ENCODE results near the gene CLIP2.

CLIP2 gene

DNA sequence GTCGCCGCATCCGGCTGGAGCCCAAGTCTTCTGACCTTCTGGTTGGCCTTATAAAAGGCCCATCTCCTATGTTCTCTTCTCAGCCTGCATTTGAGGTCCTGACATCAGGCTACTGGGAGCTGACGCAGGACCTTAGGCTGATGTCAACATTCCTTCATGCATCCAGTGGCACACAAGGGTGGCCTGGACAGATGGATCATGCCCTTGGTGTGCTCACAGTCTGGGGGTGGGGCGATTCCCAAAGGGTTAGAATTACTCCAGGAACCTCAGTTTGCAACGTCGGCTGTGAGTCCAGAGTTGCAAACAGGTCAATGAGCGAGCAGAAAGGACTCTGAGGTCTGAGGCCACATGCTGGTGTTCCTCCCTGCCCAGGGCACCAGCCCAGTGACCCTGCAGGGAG lies 8.2 kb upstream of the CLIP2 start:
- Histone ChIP-seq H3K4me1 (ENCODE audit: control insufficient read depth, insufficient read depth, low read length) (peaks cover 6% of the 10 kb centered on the region), H3K9ac (ENCODE audit: low read length) (no peak overlapping the region), H3K4me3 (ENCODE audit: low read length) (no peak overlapping the region), H3K27ac (ENCODE audit: low read depth, low read length) (no peak overlapping the region), H3K36me3 (ENCODE audit: control insufficient read depth, insufficient read depth, low read length) (no peaks in the 10 kb centered on the region), H3K27me3 (ENCODE audit: control insufficient read depth, insufficient read depth, low read length) (no peaks in the 10 kb centered on the region)

DNA sequence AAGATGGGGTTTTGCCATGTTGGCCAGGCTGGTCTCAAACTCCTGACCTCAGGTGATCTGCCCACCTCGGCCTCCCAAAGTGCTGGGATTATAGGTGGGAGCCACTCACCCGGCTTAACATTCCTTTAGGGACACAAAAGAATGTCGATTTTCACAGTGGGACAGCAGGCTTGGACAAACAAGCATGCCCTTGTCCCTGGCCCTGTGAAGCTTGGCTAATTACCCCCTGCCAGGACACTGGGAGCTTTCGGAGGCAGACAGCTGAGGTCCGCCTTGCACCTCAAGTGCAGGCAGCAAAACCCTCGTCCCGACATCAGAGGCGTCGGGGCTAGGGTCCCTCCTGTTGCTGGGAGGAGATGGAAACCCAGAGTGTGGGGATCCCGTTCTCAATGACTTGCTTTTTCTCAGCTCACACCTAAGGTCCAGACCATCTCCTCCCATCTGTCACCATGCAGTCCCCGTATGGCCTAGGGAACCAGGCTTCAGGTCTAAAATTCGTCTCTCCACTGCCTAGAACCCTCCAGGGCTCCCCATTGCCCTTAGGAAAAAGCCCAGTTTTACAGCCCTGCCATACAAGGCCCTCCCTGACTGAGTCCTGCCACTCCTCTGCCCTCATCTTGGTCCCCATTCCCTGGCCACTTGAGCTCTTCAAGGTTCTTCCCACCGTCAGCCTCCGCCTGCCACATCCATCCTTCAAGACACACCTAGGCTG lies 6.3 kb upstream of the CLIP2 start:
- no peaks in the 10 kb centered on the region for H3K27me3 ChIP-seq (ENCODE audit: control insufficient read depth, insufficient read depth, low read length)
- H3K9ac ChIP-seq (ENCODE audit: low read length), result no peak overlapping the region
- H3K4me1 ChIP-seq (ENCODE audit: control insufficient read depth, insufficient read depth, low read length), result peaks cover 6% of the 10 kb centered on the region
- H3K36me3 ChIP-seq (ENCODE audit: control insufficient read depth, insufficient read depth, low read length), result no peaks in the 10 kb centered on the region
- H3K27ac ChIP-seq (ENCODE audit: low read depth, low read length), result no peak overlapping the region
- H3K4me3 ChIP-seq (ENCODE audit: low read length), result no peak overlapping the region

DNA sequence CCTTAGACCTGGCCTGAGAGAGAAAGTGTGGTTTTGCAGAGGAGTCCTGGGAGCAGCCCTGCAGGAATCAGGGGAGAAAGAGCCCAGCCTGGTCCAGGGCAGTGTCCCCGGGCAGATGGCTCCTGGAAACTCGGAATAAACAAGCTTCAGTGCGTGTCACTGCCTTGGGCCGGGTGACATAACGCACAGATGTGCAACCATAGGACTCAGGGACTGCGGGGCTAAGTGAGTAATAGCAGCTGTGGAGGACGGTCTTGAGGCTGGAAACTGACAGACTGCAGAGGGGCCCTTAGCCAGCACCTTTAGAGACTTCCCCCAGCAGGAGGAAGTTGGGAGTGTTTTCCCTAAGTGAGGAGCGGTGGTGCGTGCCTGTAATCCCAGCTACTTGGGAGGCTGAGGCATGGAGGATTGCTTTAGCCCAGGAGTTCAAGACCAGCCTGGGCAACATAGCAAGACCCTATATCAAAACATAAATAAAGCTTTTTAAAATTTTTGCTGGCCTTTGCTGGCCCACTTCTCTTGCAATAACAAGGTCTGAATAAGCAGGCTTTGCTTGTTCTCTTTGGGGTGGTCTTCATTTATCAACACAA lies 5.3 kb upstream of the CLIP2 start:
- no peak overlapping the region for H3K9ac ChIP-seq (ENCODE audit: low read length)
- no peaks in the 10 kb centered on the region for H3K27me3 ChIP-seq (ENCODE audit: control insufficient read depth, insufficient read depth, low read length)
- peaks cover 8% of the 10 kb centered on the region for H3K4me1 ChIP-seq (ENCODE audit: control insufficient read depth, insufficient read depth, low read length)
- H3K36me3 ChIP-seq (ENCODE audit: control insufficient read depth, insufficient read depth, low read length), result no peaks in the 10 kb centered on the region
- no peak overlapping the region for H3K27ac ChIP-seq (ENCODE audit: low read depth, low read length)
- no peak overlapping the region for H3K4me3 ChIP-seq (ENCODE audit: low read length)

DNA sequence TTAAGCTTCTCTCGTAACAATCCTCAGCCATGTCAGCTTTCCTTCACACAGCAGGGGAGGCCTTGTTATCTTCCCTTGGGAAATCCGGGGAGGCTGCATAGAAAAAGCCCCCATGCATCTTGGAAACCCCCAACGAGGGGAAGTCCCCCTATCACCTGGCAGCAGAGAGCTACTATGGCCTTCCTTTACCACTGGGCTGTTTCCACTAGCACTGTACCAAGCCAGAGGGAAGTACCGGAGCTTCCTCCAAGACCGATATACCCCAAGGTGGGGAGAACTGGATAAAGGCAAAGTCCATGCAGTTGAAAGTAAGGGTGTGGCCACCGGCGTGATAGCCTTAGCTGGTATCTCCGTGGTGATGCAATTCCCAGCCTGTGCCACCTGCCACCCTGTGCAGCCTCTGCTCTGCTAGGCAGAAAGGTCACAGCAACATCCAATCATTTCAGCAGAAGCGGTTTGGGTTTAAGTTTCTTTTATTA lies 4.4 kb upstream of the CLIP2 start:
- H3K27me3 ChIP-seq (ENCODE audit: control insufficient read depth, insufficient read depth, low read length), result no peaks in the 10 kb centered on the region
- H3K27ac ChIP-seq (ENCODE audit: low read depth, low read length), result no peak overlapping the region
- H3K36me3 ChIP-seq (ENCODE audit: control insufficient read depth, insufficient read depth, low read length), result no peaks in the 10 kb centered on the region
- no peak overlapping the region for H3K4me3 ChIP-seq (ENCODE audit: low read length)
- H3K9ac ChIP-seq (ENCODE audit: low read length), result no peak overlapping the region
- H3K4me1 ChIP-seq (ENCODE audit: control insufficient read depth, insufficient read depth, low read length), result peaks cover 2% of the 10 kb centered on the region

DNA sequence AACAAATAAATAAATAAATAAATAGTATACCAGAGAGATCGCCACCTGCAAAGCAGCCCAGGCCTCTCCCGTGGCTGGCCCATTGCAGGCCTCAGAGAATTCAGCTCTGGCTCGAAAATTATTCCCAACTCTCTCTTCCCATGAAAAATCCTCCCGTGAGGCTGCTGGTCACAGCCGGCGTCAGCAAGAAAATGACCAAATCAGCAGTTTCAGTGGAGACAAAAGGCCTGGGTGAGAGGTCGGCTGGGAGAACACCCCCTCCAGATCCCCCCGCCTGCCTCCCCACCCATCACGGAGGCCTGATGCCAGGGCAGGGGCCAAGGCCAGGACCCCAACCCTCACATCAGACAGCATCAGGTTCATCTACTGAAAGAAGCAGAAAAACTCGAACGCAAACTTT lies 3.1 kb upstream of the CLIP2 start:
- no peak overlapping the region for H3K27ac ChIP-seq (ENCODE audit: low read depth, low read length)
- no peak overlapping the region for H3K4me3 ChIP-seq (ENCODE audit: low read length)
- H3K4me1 ChIP-seq (ENCODE audit: control insufficient read depth, insufficient read depth, low read length), result peaks cover 2% of the 10 kb centered on the region
- H3K27me3 ChIP-seq (ENCODE audit: control insufficient read depth, insufficient read depth, low read length), result no peaks in the 10 kb centered on the region
- H3K36me3 ChIP-seq (ENCODE audit: control insufficient read depth, insufficient read depth, low read length), result no peaks in the 10 kb centered on the region
- H3K9ac ChIP-seq (ENCODE audit: low read length), result no peak overlapping the region

DNA sequence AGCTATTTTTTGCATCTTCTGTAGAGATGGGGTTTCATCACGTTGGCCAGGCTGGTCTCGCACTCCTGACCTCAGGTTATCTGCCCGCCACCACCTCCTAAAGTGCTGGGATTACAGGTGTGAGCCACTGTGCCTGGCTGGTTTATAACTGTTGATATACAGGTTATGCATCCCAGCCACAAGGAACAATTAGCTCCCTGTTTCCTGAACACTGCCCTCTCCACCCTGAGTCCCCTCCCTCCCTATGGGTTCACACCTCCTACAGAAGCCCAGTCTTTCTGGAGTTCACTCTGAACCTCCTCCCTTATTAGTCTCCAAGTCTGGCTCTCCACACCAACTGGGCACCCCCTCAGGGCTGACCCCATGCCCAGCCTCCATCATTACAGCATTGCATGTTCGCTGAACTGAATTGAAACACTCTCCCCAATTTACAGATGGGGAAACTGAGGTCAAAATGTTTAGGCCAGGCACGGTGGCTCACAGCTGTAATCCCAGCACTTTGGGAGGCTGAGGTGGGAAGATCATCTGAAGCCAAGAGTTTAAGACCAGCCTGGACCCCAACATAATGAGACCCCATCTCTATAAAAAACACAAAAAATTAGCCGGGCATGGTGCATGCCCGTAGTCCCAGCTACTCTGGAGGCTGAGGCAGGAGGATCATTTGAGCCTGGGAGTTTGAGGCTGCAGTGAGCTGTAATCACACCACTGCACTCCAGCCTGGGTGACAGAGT lies 1.7 kb upstream of the CLIP2 start:
- Histone ChIP-seq H3K4me3 (ENCODE audit: low read length) (no peak overlapping the region), H3K36me3 (ENCODE audit: control insufficient read depth, insufficient read depth, low read length) (no peaks in the 10 kb centered on the region), H3K4me1 (ENCODE audit: control insufficient read depth, insufficient read depth, low read length) (peaks cover 2% of the 10 kb centered on the region), H3K27ac (ENCODE audit: low read depth, low read length) (no peak overlapping the region), H3K9ac (ENCODE audit: low read length) (no peak overlapping the region), H3K27me3 (ENCODE audit: control insufficient read depth, insufficient read depth, low read length) (no peaks in the 10 kb centered on the region)

DNA sequence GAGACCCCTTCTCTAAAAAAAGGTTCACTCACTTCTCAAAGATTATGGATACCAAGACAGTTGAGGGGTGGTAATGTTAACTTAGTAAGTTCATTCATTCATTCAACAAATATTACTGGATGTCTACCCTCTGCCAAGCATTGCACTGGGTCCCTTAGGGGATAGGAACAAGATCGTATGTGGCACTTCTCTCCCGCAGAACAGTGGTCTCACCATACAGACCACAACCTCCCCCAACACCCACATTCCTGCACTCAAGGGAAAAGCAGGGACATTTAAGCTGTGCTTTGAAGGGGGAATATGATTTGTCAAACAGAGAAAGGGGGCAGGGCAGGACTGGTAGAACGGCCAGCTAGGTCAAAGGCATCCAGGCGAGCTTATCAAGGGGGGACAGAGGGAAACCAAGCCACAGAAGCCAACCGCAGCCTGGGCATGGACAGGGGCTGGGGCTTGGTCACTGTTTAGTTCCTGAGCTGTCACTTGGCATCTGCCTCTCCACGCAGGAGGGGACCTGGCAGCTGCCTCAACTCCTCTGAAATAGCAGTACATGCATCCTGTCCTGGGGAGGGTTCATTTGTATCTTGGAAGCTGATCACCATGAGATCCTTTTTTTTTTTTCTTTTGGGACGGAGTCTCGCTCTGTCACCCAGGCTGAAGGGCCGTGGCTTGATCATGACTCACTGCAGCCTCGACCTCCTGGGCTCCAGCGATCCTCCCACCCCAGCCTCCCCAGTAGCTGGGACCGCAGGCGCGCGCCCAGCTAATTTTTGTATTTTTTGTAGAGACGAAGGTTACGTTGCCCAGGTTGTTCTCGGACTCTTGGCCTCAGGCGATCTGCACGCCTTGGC lies 949 bp upstream of the CLIP2 start:
- Histone ChIP-seq H3K4me3 (ENCODE audit: low read length) (peak overlapping the region; percentile 81), H3K4me1 (ENCODE audit: control insufficient read depth, insufficient read depth, low read length) (peaks cover 2% of the 10 kb centered on the region), H3K36me3 (ENCODE audit: control insufficient read depth, insufficient read depth, low read length) (no peaks in the 10 kb centered on the region), H3K9ac (ENCODE audit: low read length) (no peak overlapping the region), H3K27ac (ENCODE audit: low read depth, low read length) (no peak overlapping the region), H3K27me3 (ENCODE audit: control insufficient read depth, insufficient read depth, low read length) (no peaks in the 10 kb centered on the region)

DNA sequence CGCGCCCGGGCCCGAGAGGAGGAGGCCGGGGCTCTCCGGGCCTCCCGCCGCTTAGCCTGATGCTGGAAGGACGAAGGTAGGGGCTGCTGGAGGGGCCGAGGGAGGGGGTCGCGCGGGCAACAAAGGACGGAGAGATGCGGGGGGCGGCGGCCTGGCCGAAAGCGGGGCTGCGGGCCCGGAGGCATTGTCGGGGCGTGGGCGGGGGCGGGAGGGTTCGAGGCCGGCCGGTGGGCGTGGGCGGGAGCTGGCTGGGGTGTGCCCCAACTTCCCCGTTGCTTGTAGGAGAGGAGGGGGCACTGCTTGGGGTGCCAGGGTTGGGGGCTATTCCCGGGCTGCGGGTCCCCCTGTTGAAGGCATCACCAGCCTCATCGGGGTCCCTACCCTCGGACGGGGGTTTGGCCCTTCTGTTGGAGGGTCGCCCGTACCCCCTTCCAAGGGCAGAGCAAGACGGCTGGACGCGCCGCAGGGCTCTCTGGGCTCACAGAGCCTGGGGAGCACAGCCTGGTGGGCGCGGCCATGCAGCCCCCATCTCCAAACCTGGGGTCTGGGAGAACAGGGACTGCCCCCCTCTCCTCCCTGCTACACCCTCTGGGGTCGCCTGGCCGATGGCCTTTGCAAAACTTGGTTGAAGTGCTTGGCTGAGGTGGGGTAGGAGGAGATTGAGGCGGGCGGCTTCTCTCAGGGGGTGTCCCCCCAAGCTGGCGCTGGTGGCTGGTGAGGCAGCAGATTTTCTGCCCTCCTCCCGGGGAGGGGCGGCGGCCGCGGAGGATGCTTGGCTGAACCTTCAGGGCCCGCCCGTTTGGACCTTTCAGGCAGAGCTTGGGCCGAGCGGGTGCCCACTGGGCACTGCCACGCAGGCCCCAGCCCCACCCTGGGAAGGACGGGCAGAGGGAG lies 699 bp downstream of the CLIP2 start:
- Histone ChIP-seq H3K4me1 (ENCODE audit: control insufficient read depth, insufficient read depth, low read length) (peaks cover 6% of the 10 kb centered on the region), H3K27me3 (ENCODE audit: control insufficient read depth, insufficient read depth, low read length) (no peaks in the 10 kb centered on the region), H3K27ac (ENCODE audit: low read depth, low read length) (peak overlapping the region; percentile 63), H3K9ac (ENCODE audit: low read length) (peak overlapping the region; percentile 66), H3K36me3 (ENCODE audit: control insufficient read depth, insufficient read depth, low read length) (no peaks in the 10 kb centered on the region), H3K4me3 (ENCODE audit: low read length) (peak overlapping the region; percentile 82)

DNA sequence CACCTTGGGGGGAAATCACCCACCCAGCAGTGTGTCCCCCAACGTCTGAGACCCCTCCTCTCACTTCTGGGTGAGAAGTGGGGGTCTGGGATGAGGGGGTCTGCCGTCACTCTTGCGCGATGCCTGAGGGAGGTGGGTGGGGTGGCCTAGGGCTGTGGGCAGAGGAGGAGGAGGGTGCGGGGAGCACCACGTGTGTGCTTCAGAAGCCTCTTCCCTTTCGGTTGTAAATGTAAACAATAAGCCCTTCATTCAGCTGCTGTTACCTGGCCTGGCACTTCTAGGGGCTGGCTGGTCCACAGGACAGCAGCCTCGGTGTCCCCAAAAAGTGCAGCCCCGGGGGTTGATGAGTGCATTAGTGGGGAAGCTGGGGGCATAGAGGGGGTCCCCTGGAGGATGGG lies 1.3 kb downstream of the CLIP2 start:
- H3K4me3 ChIP-seq (ENCODE audit: low read length), result peak overlapping the region; percentile 82
- H3K4me1 ChIP-seq (ENCODE audit: control insufficient read depth, insufficient read depth, low read length), result peaks cover 6% of the 10 kb centered on the region
- H3K27me3 ChIP-seq (ENCODE audit: control insufficient read depth, insufficient read depth, low read length), result no peaks in the 10 kb centered on the region
- H3K9ac ChIP-seq (ENCODE audit: low read length), result peak overlapping the region; percentile 66
- H3K36me3 ChIP-seq (ENCODE audit: control insufficient read depth, insufficient read depth, low read length), result no peaks in the 10 kb centered on the region
- no peak overlapping the region for H3K27ac ChIP-seq (ENCODE audit: low read depth, low read length)

DNA sequence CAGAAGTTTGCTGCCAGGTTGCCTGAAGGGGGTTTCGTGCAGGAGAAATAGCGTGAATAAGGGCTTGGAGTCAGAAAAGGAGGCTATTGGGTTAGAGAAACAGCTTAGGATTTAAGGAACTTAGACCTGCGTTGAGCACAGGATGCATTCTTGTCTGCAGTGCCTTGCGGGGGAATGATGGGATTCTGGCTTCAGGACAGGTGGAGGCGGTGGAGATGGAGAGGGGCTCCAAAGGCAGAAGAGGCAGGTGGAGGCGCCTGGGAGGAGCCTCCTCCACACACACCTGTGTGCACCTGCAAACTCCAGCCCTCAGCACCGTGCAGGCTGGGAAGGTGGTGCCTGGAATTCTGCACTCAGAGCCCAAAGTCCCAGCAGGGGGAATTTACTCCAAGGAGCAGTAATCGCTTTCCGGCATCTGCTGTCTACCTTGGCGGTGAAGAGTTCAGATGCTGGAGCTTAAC lies 1.8 kb downstream of the CLIP2 start:
- no peak overlapping the region for H3K27ac ChIP-seq (ENCODE audit: low read depth, low read length)
- H3K4me1 ChIP-seq (ENCODE audit: control insufficient read depth, insufficient read depth, low read length), result peaks cover 6% of the 10 kb centered on the region
- no peaks in the 10 kb centered on the region for H3K27me3 ChIP-seq (ENCODE audit: control insufficient read depth, insufficient read depth, low read length)
- H3K9ac ChIP-seq (ENCODE audit: low read length), result no peak overlapping the region
- peak overlapping the region; percentile 82 for H3K4me3 ChIP-seq (ENCODE audit: low read length)
- H3K36me3 ChIP-seq (ENCODE audit: control insufficient read depth, insufficient read depth, low read length), result no peaks in the 10 kb centered on the region

DNA sequence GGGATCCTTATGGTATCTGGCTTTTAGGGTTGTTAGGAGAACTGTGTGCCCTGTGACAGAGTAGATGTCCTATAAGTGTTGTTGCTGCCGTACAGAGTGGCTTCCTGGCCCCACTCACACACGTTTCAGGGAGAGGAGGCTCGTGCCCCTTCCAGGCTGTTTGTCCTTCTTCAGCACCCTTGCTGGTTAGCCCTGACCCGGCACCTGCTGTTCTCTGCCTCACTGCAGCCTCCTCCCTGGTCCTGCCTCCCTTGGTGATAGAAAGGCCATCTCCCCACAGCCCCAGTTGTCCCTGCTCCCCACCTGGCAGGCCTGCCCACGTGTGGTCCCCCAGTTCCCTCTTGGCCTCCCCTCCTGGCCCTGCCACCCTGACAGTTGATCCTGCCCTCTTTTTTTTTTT lies 2.3 kb downstream of the CLIP2 start:
- Histone ChIP-seq H3K27me3 (ENCODE audit: control insufficient read depth, insufficient read depth, low read length) (no peaks in the 10 kb centered on the region), H3K4me3 (ENCODE audit: low read length) (peak overlapping the region; percentile 82), H3K4me1 (ENCODE audit: control insufficient read depth, insufficient read depth, low read length) (peaks cover 6% of the 10 kb centered on the region), H3K36me3 (ENCODE audit: control insufficient read depth, insufficient read depth, low read length) (no peaks in the 10 kb centered on the region), H3K27ac (ENCODE audit: low read depth, low read length) (no peak overlapping the region), H3K9ac (ENCODE audit: low read length) (no peak overlapping the region)

All from rectal smooth muscle tissue (tissue), 1 donor.